WTC11 (cell line): ENCODE results near the gene GNPTG.

Experiments
- CREB1 ChIP-seq: sonication (generic); formaldehyde crosslinking; IDR thresholded peaks from 2 replicates; pipeline ENCODE4 v1.8.0; 2023; ENCODE audit warnings: mild to moderate bottlenecking, missing genetic modification reagents
- CTCF ChIP-seq: fragments of 200-600 bp; IDR thresholded peaks from 2 replicates; pipeline ENCODE4 v1.8.0; 2022; ENCODE audit warnings: antibody characterized with exemption
- E2F4 ChIP-seq: sonication (generic); formaldehyde crosslinking; IDR thresholded peaks from 2 replicates; pipeline ENCODE4 v1.8.1; 2022; ENCODE audit warnings: low read depth, mild to moderate bottlenecking, moderate library complexity, missing genetic modification reagents, borderline replicate concordance
- FOXP1 ChIP-seq: sonication (generic); formaldehyde crosslinking; IDR thresholded peaks from 2 replicates; pipeline ENCODE4 v1.8.0; 2022; ENCODE audit warnings: missing genetic modification reagents, mild to moderate bottlenecking, moderate library complexity, borderline replicate concordance
- IRF1 ChIP-seq: sonication (generic); formaldehyde crosslinking; IDR thresholded peaks from 2 replicates; pipeline ENCODE4 v1.8.0; 2023; ENCODE audit warnings: missing genetic modification reagents
- JUN ChIP-seq: sonication (generic); formaldehyde crosslinking; IDR thresholded peaks from 2 replicates; pipeline ENCODE4 v1.8.0; 2023; ENCODE audit warnings: mild to moderate bottlenecking, missing genetic modification reagents
- PREB ChIP-seq: sonication (generic); formaldehyde crosslinking; IDR thresholded peaks from 2 replicates; pipeline ENCODE4 v1.8.1; 2022; ENCODE audit warnings: mild to moderate bottlenecking, missing genetic modification reagents, moderate library complexity, borderline replicate concordance
- SP1 ChIP-seq: sonication (generic); formaldehyde crosslinking; conservative IDR thresholded peaks from 2 replicates; pipeline ENCODE4 v1.8.1; 2022; ENCODE audit warnings: missing genetic modification reagents
- ZNF138 ChIP-seq: sonication (generic); formaldehyde crosslinking; conservative IDR thresholded peaks from 2 replicates; pipeline ENCODE4 v1.8.1; 2022; ENCODE audit warnings: mild to moderate bottlenecking, moderate library complexity, missing genetic modification reagents
- ZNF232 ChIP-seq: sonication (generic); formaldehyde crosslinking; IDR thresholded peaks from 2 replicates; pipeline ENCODE4 v1.8.0; 2022; ENCODE audit warnings: mild to moderate bottlenecking, missing genetic modification reagents
- ZNF512 ChIP-seq: sonication (generic); formaldehyde crosslinking; IDR thresholded peaks from 2 replicates; pipeline ENCODE4 v1.8.1; 2022; ENCODE audit warnings: missing genetic modification reagents, borderline replicate concordance
- TF ChIP-seq, protein P1 (sequence below): sonication (generic); formaldehyde crosslinking; IDR thresholded peaks from 2 replicates; pipeline ENCODE4 v1.8.1; 2023; ENCODE audit warnings: mild to moderate bottlenecking, missing genetic modification reagents, moderate library complexity

DNA sequence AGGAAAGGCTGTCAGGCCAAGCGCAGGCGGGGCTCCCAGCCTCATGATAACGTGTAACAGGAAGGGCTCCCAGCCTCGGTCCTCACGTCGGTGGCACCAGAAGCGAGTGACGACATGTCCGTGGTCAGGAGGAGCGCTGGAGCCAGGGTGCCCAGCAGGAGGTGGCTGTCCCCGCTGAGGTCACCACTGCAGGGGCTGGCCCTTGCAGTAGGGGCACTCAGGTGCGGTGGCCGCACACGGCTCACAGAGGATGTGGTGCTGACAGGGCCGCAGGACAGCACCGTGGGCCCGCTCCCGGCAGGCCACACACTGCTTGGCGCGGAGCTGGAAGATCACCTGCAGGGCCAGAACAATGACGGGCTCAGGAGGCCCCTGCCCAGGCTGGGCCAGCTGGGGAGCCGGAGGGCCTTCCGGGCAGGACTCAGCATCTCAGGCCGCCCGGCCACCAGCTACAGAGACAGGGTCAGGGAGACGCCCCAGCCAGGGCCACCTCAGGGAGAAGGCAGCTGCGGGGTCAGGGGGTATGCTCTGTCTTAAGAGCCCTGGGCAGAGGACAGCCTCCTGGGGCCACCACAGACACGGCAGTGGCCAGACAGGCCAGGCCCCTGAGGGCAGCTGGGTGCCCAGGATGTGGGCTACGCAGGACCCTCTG, 14.5 kb downstream of the GNPTG start:
- TF ChIP-seq PREB (CRISPR knock-in tag) (no peak), FOXP1 (CRISPR knock-in tag) (no peak), IRF1 (CRISPR knock-in tag) (no peak), SP1 (CRISPR knock-in tag) (no peak), CTCF (no peak), CREB1 (no peak), ZNF512 (CRISPR knock-in tag) (no peak), JUN (CRISPR knock-in tag) (no peak), E2F4 (CRISPR knock-in tag) (no peak), ZNF138 (CRISPR knock-in tag) (no peak), ZNF232 (CRISPR knock-in tag) (no peak)
- TF ChIP-seq, protein P1, sequence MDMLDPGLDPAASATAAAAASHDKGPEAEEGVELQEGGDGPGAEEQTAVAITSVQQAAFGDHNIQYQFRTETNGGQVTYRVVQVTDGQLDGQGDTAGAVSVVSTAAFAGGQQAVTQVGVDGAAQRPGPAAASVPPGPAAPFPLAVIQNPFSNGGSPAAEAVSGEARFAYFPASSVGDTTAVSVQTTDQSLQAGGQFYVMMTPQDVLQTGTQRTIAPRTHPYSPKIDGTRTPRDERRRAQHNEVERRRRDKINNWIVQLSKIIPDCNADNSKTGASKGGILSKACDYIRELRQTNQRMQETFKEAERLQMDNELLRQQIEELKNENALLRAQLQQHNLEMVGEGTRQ (CRISPR knock-in tag) = no peak
